Naive thymus-derived CD4-positive, alpha-beta T cell (primary cell): ENCODE data around the gene TET2. TPM values are rescaled to one million over a fixed set of nuclear protein-coding genes. Genes with fewer than 3 reads are reported as not detected.

ENCODE experiments used
- ATAC-seq: fragments of 150-1000 bp; cut with Tn5 transposase; 2 replicates; pipeline ENCODE4 v1.10.0; 2021; ENCODE audit warnings: mild to moderate bottlenecking, moderate library complexity
- CTCF ChIA-PET: fragments of 350-600 bp; sonication (Branson Sonifier 250); formaldehyde crosslinking; loops from one replicate; lab custom pipeline; 2021; ENCODE audit warnings: antibody characterized with exemption; lab: Charles Lee
- POLR2A ChIA-PET: fragments of 350-600 bp; sonication (Branson Sonifier 250); formaldehyde crosslinking; loops from one replicate; lab custom pipeline; 2021; ENCODE audit warnings: antibody characterized with exemption, inconsistent platforms; lab: Charles Lee
- DNase-seq, 9 donors: peaks; one replicate each; pipeline versions ENCODE4 v3.0.0 to v3.0.0-alpha.2; 2020 to 2022; ENCODE audit warnings: mixed read lengths in 1 of 9
- H3K27ac ChIP-seq: one replicate; pipeline ENCODE4 v1.7.0; 2013; ENCODE audit warnings: mild to moderate bottlenecking, low read depth, low read length, moderate library complexity
- H3K27me3 ChIP-seq, 2 donors: one replicate each; pipeline ENCODE4 v1.7.0; 2013; ENCODE audit warnings: low read length in 2 of 2, mild to moderate bottlenecking in 2 of 2, moderate library complexity in 2 of 2; ENCODE audit not compliant: control insufficient read depth in 2 of 2, insufficient read depth in 2 of 2
- H3K36me3 ChIP-seq, 3 experiments: 1 replicate in 2 of 3; 2 replicates in 1 of 3; pipeline ENCODE4 v1.7.0; 2013; ENCODE audit warnings: low read length in 3 of 3, mild to moderate bottlenecking in 3 of 3, moderate library complexity in 1 of 3; ENCODE audit not compliant: insufficient read depth in 3 of 3, control insufficient read depth in 2 of 3
- H3K4me1 ChIP-seq, 2 donors: one replicate each; pipeline ENCODE4 v1.7.0; 2013; ENCODE audit warnings: low read length in 2 of 2, mild to moderate bottlenecking in 2 of 2, moderate library complexity in 1 of 2; ENCODE audit not compliant: control insufficient read depth in 2 of 2, insufficient read depth in 2 of 2
- H3K4me3 ChIP-seq: 2 replicates; pipeline ENCODE4 v1.7.0; 2013; ENCODE audit warnings: mild to moderate bottlenecking, low read length
- H3K9me3 ChIP-seq, 3 experiments: 1 replicate in 2 of 3; 2 replicates in 1 of 3; pipeline ENCODE4 v1.7.0; 2013; ENCODE audit warnings: low read length in 3 of 3; ENCODE audit not compliant: control insufficient read depth in 2 of 3
- H3K27ac Mint-ChIP-seq, 9 donors: one replicate each; pipeline ENCODE4 v1.8.0; 2020 to 2022; ENCODE audit warnings: mixed read lengths in 9 of 9, mild to moderate bottlenecking in 8 of 9, moderate library complexity in 5 of 9, inconsistent platforms in 2 of 9
- H3K27me3 Mint-ChIP-seq, 5 donors: one replicate each; pipeline ENCODE4 v1.8.0; 2021 to 2022; ENCODE audit warnings: mixed read lengths in 5 of 5, mild to moderate bottlenecking in 1 of 5
- H3K36me3 Mint-ChIP-seq, 5 donors: one replicate each; pipeline ENCODE4 v1.8.0; 2020 to 2022; ENCODE audit warnings: mixed read lengths in 5 of 5, mild to moderate bottlenecking in 3 of 5, inconsistent platforms in 1 of 5
- H3K4me1 Mint-ChIP-seq, 7 donors: one replicate each; pipeline ENCODE4 v1.8.0; 2020 to 2022; ENCODE audit warnings: mixed read lengths in 7 of 7, mild to moderate bottlenecking in 3 of 7, inconsistent platforms in 1 of 7
- H3K4me3 Mint-ChIP-seq, 10 donors: one replicate each; pipeline ENCODE4 v1.8.0; 2020 to 2022; ENCODE audit warnings: mild to moderate bottlenecking in 10 of 10, mixed read lengths in 10 of 10, moderate library complexity in 6 of 10, inconsistent platforms in 2 of 10
- H3K9me3 Mint-ChIP-seq, 11 donors: one replicate each; pipeline ENCODE4 v1.8.0; 2020 to 2022; ENCODE audit warnings: mixed read lengths in 11 of 11, mild to moderate bottlenecking in 4 of 11, inconsistent platforms in 1 of 11, moderate library complexity in 1 of 11
- intact Hi-C, 2 donors: fragments of 100-400 bp; cut with micrococcal nuclease; formaldehyde crosslinking; loops; one replicate each; pipeline ENCODE4 v1.15.1; 2023
- polyA plus RNA-seq, 2 donors: library from polyadenylated mRNA; unstranded; fragments of 300-500 nt; fragmentation: Illumina TruSeq; gene quantifications; one replicate each; pipeline ENCODE4 v1.2.3, GENCODE V29; 2021
- total RNA-seq, 6 experiments: library from RNA in 5 of 6; stranded (reverse) in 5 of 6; gene quantifications; 1 replicate in 5 of 6; 2 replicates in 1 of 6; pipeline ENCODE4 v1.2.3 and lab custom pipeline; 2021 to 2026

Gene TET2
- total and polyA plus RNA-seq, 7 experiments from 2014 or later = 12.8 to 78.4 (median 19.0) TPM

DNA sequence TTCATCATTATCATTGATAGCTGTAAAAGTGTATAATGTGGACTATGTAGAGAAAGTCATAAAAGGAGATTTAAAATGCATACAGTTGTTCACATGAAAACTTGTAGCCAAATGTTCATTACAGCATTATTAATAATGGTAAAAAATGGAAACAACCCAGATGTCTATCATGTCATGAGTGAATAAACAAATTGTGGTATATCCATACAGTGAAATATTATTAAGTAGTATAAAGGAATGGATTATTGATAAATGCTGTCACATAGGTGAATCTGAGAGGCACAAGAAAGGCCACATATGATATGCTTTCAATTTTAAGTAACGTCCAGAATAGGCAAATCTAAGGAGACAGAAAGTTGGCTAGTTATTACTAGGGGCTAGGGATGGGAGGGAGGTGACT, 7.1 kb downstream of the TET2 start:
- H3K27me3 Mint-ChIP-seq = no peaks in the 10 kb centered on the region
- POLR2A ChIA-PET = no interaction called here

DNA sequence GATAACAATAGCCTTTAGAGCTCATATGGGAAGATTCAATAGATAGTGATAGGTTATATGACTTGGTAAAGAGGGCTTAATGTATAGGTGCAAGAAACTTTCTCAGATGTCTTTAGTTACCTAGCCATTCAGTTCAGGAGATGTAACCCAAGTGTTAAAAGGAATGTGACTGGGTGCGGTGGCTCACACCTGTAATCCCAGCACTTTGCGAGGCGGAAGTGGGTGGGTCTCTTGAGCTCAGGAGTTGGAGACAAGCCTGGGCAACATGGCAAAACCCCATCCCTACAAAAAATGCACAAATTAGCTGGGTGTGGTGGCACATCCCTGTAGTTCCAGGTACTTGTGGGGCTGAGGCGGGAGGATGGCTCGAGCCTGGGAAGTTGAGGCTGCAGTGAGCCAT, 7.9 kb downstream of the TET2 start:
- Mint-ChIP-seq H3K27me3 (no peaks in the 10 kb centered on the region), H3K4me1 (peaks cover 6 to 68% (median 52%) of the 10 kb centered on the region in 7 donors), H3K4me3 (no peak overlapping the region), H3K36me3 (peaks cover 0 to 12% (median 9%) of the 10 kb centered on the region in 5 donors), H3K9me3 (no peaks in the 10 kb centered on the region), H3K27ac (peak overlapping the region in 1 of 9 donors; percentile 16)
- no peaks in the 10 kb centered on the region for H3K4me1 ChIP-seq
- H3K27ac ChIP-seq = no peak overlapping the region
- no peak for ATAC-seq
- no peak for DNase-seq
- no peaks in the 10 kb centered on the region for H3K36me3 ChIP-seq
- CTCF ChIA-PET = no interaction called here
- intact Hi-C loops = loop anchor here in 1 of 2 donors (1.0 kb wide), 1 partner anchor 8 kb away; the partner anchor contains the start of gene TET2
- POLR2A ChIA-PET = no interaction called here
- no peak overlapping the region for H3K4me3 ChIP-seq
- no peaks in the 10 kb centered on the region for H3K9me3 ChIP-seq
- H3K27me3 ChIP-seq = no peaks in the 10 kb centered on the region

More for the DNA sequence above, 7.1 kb downstream of the TET2 start:
- Histone ChIP-seq H3K4me1 (peaks cover 0 to 5% of the 10 kb centered on the region in 2 donors), H3K36me3 (no peaks in the 10 kb centered on the region), H3K9me3 (no peaks in the 10 kb centered on the region), H3K4me3 (no peak overlapping the region), H3K27me3 (no peaks in the 10 kb centered on the region), H3K27ac (no peak overlapping the region)
- H3K4me3 Mint-ChIP-seq = no peak overlapping the region
- CTCF ChIA-PET = no interaction called here
- H3K27ac Mint-ChIP-seq = no peak overlapping the region
- ATAC-seq (no peak), DNase-seq (no peak)
- intact Hi-C loops = loop anchor here in 1 of 2 donors (1.0 kb wide), 1 partner anchor 7 kb away; the partner anchor contains the start of gene TET2
- peaks cover 0 to 10% (median 6%) of the 10 kb centered on the region in 5 donors for H3K36me3 Mint-ChIP-seq
- peaks cover 10 to 74% (median 58%) of the 10 kb centered on the region in 7 donors for H3K4me1 Mint-ChIP-seq
- H3K9me3 Mint-ChIP-seq = no peaks in the 10 kb centered on the region

DNA sequence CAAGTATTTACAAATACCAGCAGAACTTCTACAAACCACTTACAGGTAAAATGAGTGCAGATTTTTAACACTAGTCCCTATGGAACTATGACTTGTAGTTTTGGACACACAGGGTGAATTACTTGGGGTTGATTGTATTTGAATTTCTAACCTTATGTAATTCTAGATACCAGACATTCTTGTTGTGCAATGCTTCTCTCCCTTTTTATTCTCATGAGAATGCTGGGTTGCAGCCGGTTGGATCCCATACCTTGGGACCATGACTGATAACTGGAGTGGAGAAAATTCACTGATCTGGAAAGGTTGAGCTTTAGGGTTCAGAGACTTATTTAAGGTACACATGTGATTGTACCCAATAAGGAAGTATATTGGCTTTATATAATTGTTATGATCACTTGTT, 8.8 kb downstream of the TET2 start:
- Histone ChIP-seq H3K9me3 (no peaks in the 10 kb centered on the region), H3K36me3 (no peaks in the 10 kb centered on the region), H3K4me1 (no peaks in the 10 kb centered on the region), H3K27me3 (no peaks in the 10 kb centered on the region), H3K27ac (no peak overlapping the region), H3K4me3 (no peak overlapping the region)
- peaks cover 0 to 17% (median 14%) of the 10 kb centered on the region in 5 donors for H3K36me3 Mint-ChIP-seq
- DNase-seq = no peak
- intact Hi-C loops = loop anchor here in 1 of 2 donors (1.0 kb wide), 1 partner anchor 8 kb away; no protein-coding TSS in a partner anchor
- H3K4me1 Mint-ChIP-seq = peaks cover 6 to 66% (median 49%) of the 10 kb centered on the region in 7 donors
- POLR2A ChIA-PET = no interaction called here
- no peak for ATAC-seq
- no peaks in the 10 kb centered on the region for H3K9me3 Mint-ChIP-seq
- no peaks in the 10 kb centered on the region for H3K27me3 Mint-ChIP-seq
- CTCF ChIA-PET = no interaction called here
- no peak overlapping the region for H3K4me3 Mint-ChIP-seq
- H3K27ac Mint-ChIP-seq = peak overlapping the region in 1 of 9 donors; percentile 19

DNA sequence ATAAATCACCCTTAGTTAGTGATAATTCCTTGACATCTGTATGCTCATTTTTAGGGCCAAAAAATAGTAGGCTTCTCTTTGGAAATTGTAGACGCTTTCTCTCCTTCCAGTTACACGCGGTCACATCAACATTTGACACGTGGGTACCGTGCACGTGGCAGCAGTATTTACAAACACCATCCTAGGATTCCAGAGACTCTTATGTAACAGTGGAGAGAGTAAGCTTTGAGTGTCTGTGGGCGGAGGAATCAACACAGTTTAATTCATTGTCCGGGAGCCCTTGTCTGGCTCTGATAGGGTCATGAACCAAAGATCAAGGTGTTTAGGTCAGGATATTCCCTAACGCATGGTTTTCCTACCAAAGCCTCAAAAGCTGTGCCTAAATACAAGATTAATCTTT, 12.2 kb downstream of the TET2 start:
- Mint-ChIP-seq H3K36me3 (peaks cover 0 to 14% (median 10%) of the 10 kb centered on the region in 5 donors), H3K9me3 (no peaks in the 10 kb centered on the region), H3K4me3 (no peak overlapping the region), H3K27me3 (no peaks in the 10 kb centered on the region), H3K27ac (no peak overlapping the region), H3K4me1 (peaks cover 6 to 68% (median 51%) of the 10 kb centered on the region in 7 donors)
- Histone ChIP-seq H3K27ac (no peak overlapping the region), H3K36me3 (no peaks in the 10 kb centered on the region), H3K9me3 (no peaks in the 10 kb centered on the region), H3K4me1 (no peaks in the 10 kb centered on the region), H3K4me3 (no peak overlapping the region), H3K27me3 (no peaks in the 10 kb centered on the region)
- ChIA-PET CTCF (no interaction called here), POLR2A (no interaction called here)
- DNase-seq (no peak), ATAC-seq (no peak)
- intact Hi-C loops = no loop called here

DNA sequence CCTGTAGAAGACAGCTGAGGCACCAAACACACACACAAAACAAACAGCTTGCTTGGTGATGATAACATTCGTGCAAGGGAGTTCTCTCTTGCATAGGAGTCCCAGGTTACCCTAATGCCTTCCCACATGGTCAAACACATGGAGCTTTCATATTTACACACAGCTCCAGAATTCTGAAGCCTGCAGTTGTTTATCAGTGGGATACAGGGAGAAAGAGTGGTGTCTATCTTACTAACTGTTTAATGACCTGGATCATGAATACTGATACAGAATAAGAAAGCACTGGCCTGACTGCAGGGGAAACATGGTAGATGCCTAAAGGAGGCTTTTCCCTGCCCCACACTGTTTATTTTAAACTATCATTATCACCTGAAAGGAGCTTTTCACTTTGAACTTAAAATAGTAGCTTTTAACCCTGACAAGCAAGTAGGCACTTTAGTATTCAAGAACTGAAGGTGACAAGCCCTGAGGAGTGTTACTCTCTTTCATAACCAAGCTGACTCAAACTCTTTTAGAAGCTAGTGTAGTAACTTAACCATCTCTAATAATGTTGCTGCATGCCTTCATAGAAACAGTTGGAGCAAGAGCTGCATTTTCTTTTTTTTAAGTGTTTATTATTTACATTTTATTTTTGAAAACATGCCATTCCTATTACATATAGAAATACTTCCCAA, 15.6 kb downstream of the TET2 start:
- H3K9me3 Mint-ChIP-seq = no peaks in the 10 kb centered on the region
- ATAC-seq (no peak), DNase-seq (no peak)
- no peak overlapping the region for H3K4me3 ChIP-seq
- no peak overlapping the region for H3K27ac ChIP-seq
- ChIA-PET CTCF (interaction anchor here (0.6 to 0.7 kb wide), 2 partner anchors 18 to 22 kb away, joined by 3 to 4 read pairs; no protein-coding TSS in a partner anchor), POLR2A (interaction anchor here (0.9 kb wide), 1 partner anchor 15 kb away, joined by 3 read pairs; the partner anchor contains the start of gene TET2)
- H3K36me3 ChIP-seq = no peaks in the 10 kb centered on the region
- no peak overlapping the region for H3K4me3 Mint-ChIP-seq
- no peaks in the 10 kb centered on the region for H3K4me1 ChIP-seq
- H3K27me3 ChIP-seq = no peaks in the 10 kb centered on the region
- H3K4me1 Mint-ChIP-seq = peaks cover 8 to 45% (median 25%) of the 10 kb centered on the region in 7 donors
- no peaks in the 10 kb centered on the region for H3K27me3 Mint-ChIP-seq
- H3K36me3 Mint-ChIP-seq = peaks cover 0 to 19% (median 14%) of the 10 kb centered on the region in 5 donors
- H3K27ac Mint-ChIP-seq = no peak overlapping the region
- intact Hi-C loops = no loop called here
- H3K9me3 ChIP-seq = no peaks in the 10 kb centered on the region

DNA sequence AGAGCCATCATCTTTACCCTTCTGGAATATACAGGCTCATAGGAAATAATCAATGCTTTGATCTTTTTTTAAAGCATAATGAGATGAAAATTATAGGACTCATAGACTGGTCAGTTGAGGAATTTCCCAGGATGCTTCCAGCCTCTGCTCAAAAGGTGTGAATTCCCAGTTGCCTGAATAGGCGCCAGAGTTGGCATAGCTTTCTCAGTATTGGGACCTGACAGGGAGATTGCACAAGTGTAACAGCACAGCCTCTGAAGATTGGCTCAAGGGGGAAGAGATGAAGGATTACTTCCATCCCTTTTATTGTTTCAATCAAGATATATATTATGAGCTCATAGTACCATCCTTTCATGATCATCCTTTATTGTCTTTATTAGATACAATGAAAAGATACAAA, 17.9 kb downstream of the TET2 start:
- ATAC-seq (no peak), DNase-seq (no peak)
- CTCF ChIA-PET = interaction anchor here (1.0 kb wide), 1 partner anchor 22 kb away, joined by 3 read pairs; no protein-coding TSS in a partner anchor
- Mint-ChIP-seq H3K4me3 (no peak overlapping the region), H3K4me1 (peaks cover 8 to 37% (median 28%) of the 10 kb centered on the region in 7 donors), H3K27ac (peak overlapping the region in 1 of 9 donors; percentile 20), H3K27me3 (no peaks in the 10 kb centered on the region), H3K9me3 (peaks cover 0 to 4% (median 0%) of the 10 kb centered on the region in 11 donors), H3K36me3 (peaks cover 0 to 34% (median 31%) of the 10 kb centered on the region in 5 donors)
- POLR2A ChIA-PET = no interaction called here
- H3K36me3 ChIP-seq = no peaks in the 10 kb centered on the region
- no peak overlapping the region for H3K27ac ChIP-seq
- intact Hi-C loops = no loop called here
- no peaks in the 10 kb centered on the region for H3K4me1 ChIP-seq
- no peaks in the 10 kb centered on the region for H3K9me3 ChIP-seq
- no peaks in the 10 kb centered on the region for H3K27me3 ChIP-seq
- H3K4me3 ChIP-seq = no peak overlapping the region
